ENCODE measurements around the gene ZNF682.
"Not testable (repeated sequence)": the region's sequence is repeated elsewhere in the genome, so short reads cannot be mapped to it uniquely, and the experiment has no call there.

GRCh38 chr19:19959151-19959799 lies 80.0 kb downstream of the ZNF682 start:
- TF ChIP-seq EZH2 (IDR thresholded peaks at IDR 0.05; ENCODE audit: borderline replicate concordance, insufficient read depth, low read depth, low read length, poor library complexity, severe bottlenecking) = not testable (repeated sequence)
- peak; percentile 89 for TF ChIP-seq CTCF (IDR thresholded peaks at IDR 0.05)
